ENCODE results near the gene NCK2. TPM values are rescaled to one million over a fixed set of nuclear protein-coding genes. Genes with fewer than 3 reads are reported as not detected.

The NCK2 gene
- total RNA-seq, 1 experiment from 2014 or later, result 21.6 TPM

- Histone ChIP-seq H3K27me3 (replicated peaks; ENCODE audit: insufficient read depth, low read depth, low read length, poor library complexity) (no peaks in the 10 kb centered on the region), H3K9me3 (ENCODE audit: low read depth, low read length, poor library complexity, severe bottlenecking) (no peaks in the 10 kb centered on the region), H3K4me3 (ENCODE audit: low read depth, low read length, poor library complexity, severe bottlenecking) (no peak overlapping the region), H3K4me1 (ENCODE audit: insufficient read depth, low read length, poor library complexity, severe bottlenecking) (no peaks in the 10 kb centered on the region), H3K36me3 (ENCODE audit: insufficient read depth, low read length, poor library complexity, severe bottlenecking) (no peaks in the 10 kb centered on the region), H3K27ac (ENCODE audit: low read depth, low read length, poor library complexity, severe bottlenecking) (no peak overlapping the region)
- no TSS peak for BruUV-seq (replicated peaks)
- POLR2A ChIA-PET (ENCODE audit: low non-redundant PET), result no interaction called here
- intact Hi-C loops (cut with micrococcal nuclease; ENCODE audit: unreplicated experiment), result no loop called here
- DNase-seq (ENCODE audit: low spot score), result no peak
- TF ChIP-seq EZH2 (IDR thresholded peaks at IDR 0.05; ENCODE audit: borderline replicate concordance, low read depth, low read length, poor library complexity, severe bottlenecking) (no peak), CTCF (conservative IDR thresholded peaks at IDR 0.05; ENCODE audit: low read depth, low read length) (no peak)
- CTCF ChIA-PET, result no interaction called here
Measured at GRCh38 chr2:105773568-105773967, 28.9 kb downstream of the NCK2 start.

GRCh38 chr2:105774781-105775337 lies 30.1 kb downstream of the NCK2 start:
- no peak overlapping the region for H3K4me3 ChIP-seq (ENCODE audit: low read depth, low read length, poor library complexity, severe bottlenecking)
- intact Hi-C loops (cut with micrococcal nuclease; ENCODE audit: unreplicated experiment), result no loop called here
- CTCF ChIA-PET, result no interaction called here
- H3K9me3 ChIP-seq (ENCODE audit: low read depth, low read length, poor library complexity, severe bottlenecking), result no peaks in the 10 kb centered on the region
- DNase-seq (ENCODE audit: low spot score), result no peak
- POLR2A ChIA-PET (ENCODE audit: low non-redundant PET), result no interaction called here
- H3K27me3 ChIP-seq (replicated peaks; ENCODE audit: insufficient read depth, low read depth, low read length, poor library complexity), result no peaks in the 10 kb centered on the region
- no peaks in the 10 kb centered on the region for H3K36me3 ChIP-seq (ENCODE audit: insufficient read depth, low read length, poor library complexity, severe bottlenecking)
- TF ChIP-seq EZH2 (IDR thresholded peaks at IDR 0.05; ENCODE audit: borderline replicate concordance, low read depth, low read length, poor library complexity, severe bottlenecking), result no peak
- no peak for TF ChIP-seq CTCF (conservative IDR thresholded peaks at IDR 0.05; ENCODE audit: low read depth, low read length)
- no TSS peak for BruUV-seq (replicated peaks)
- no peak overlapping the region for H3K27ac ChIP-seq (ENCODE audit: low read depth, low read length, poor library complexity, severe bottlenecking)
- no peaks in the 10 kb centered on the region for H3K4me1 ChIP-seq (ENCODE audit: insufficient read depth, low read length, poor library complexity, severe bottlenecking)

GRCh38 chr2:105775809-105776559 lies 31.3 kb downstream of the NCK2 start:
- H3K27me3 ChIP-seq (replicated peaks; ENCODE audit: insufficient read depth, low read depth, low read length, poor library complexity), result no peaks in the 10 kb centered on the region
- no peaks in the 10 kb centered on the region for H3K36me3 ChIP-seq (ENCODE audit: insufficient read depth, low read length, poor library complexity, severe bottlenecking)
- H3K4me3 ChIP-seq (ENCODE audit: low read depth, low read length, poor library complexity, severe bottlenecking), result no peak overlapping the region
- no peaks in the 10 kb centered on the region for H3K9me3 ChIP-seq (ENCODE audit: low read depth, low read length, poor library complexity, severe bottlenecking)
- intact Hi-C loops (cut with micrococcal nuclease; ENCODE audit: unreplicated experiment), result no loop called here
- POLR2A ChIA-PET (ENCODE audit: low non-redundant PET), result no interaction called here
- no peak for DNase-seq (ENCODE audit: low spot score)
- CTCF ChIA-PET, result no interaction called here
- TF ChIP-seq CTCF (conservative IDR thresholded peaks at IDR 0.05; ENCODE audit: low read depth, low read length), result no peak
- TF ChIP-seq EZH2 (IDR thresholded peaks at IDR 0.05; ENCODE audit: borderline replicate concordance, low read depth, low read length, poor library complexity, severe bottlenecking), result no peak
- no TSS peak for BruUV-seq (replicated peaks)
- H3K4me1 ChIP-seq (ENCODE audit: insufficient read depth, low read length, poor library complexity, severe bottlenecking), result no peaks in the 10 kb centered on the region
- no peak overlapping the region for H3K27ac ChIP-seq (ENCODE audit: low read depth, low read length, poor library complexity, severe bottlenecking)

Data from A673 (cell line).